Sigmoid colon (tissue), 3 donors: ENCODE results near the gene MEIOSIN.

Experiments used
- POLR2A ChIP-seq, 2 donors: fragments of 450-650 bp; IDR thresholded peaks; one replicate each; pipeline ENCODE4 v1.6.1; 2016; ENCODE audit warnings: antibody characterized with exemption in 2 of 2, mild to moderate bottlenecking in 2 of 2, moderate library complexity in 2 of 2
- TF ChIP-seq, protein P1 (sequence below), 4 experiments: fragments of 450-650 bp in 3 of 4; fragments of 200-600 bp in 1 of 4; IDR thresholded peaks; one replicate each; pipeline ENCODE4 v1.5.1; 2016 to 2019; ENCODE audit warnings: antibody characterized with exemption in 4 of 4, mild to moderate bottlenecking in 3 of 4, moderate library complexity in 2 of 4

GRCh38 chr19:45710356-45711130 is 22.7 kb upstream of the MEIOSIN start:
- TF ChIP-seq, protein P1, sequence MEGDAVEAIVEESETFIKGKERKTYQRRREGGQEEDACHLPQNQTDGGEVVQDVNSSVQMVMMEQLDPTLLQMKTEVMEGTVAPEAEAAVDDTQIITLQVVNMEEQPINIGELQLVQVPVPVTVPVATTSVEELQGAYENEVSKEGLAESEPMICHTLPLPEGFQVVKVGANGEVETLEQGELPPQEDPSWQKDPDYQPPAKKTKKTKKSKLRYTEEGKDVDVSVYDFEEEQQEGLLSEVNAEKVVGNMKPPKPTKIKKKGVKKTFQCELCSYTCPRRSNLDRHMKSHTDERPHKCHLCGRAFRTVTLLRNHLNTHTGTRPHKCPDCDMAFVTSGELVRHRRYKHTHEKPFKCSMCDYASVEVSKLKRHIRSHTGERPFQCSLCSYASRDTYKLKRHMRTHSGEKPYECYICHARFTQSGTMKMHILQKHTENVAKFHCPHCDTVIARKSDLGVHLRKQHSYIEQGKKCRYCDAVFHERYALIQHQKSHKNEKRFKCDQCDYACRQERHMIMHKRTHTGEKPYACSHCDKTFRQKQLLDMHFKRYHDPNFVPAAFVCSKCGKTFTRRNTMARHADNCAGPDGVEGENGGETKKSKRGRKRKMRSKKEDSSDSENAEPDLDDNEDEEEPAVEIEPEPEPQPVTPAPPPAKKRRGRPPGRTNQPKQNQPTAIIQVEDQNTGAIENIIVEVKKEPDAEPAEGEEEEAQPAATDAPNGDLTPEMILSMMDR (IDR thresholded peaks at IDR 0.05), result no peak
- TF ChIP-seq POLR2A (IDR thresholded peaks at IDR 0.05), result no peak
